ENCODE results near the gene TUBB1. TPM values are rescaled to one million over a fixed set of nuclear protein-coding genes. Genes with fewer than 3 reads are reported as not detected.

TUBB1 gene
- total and polyA plus RNA-seq, 2 of the 4 experiments (the other 2 are of a cell fraction) = not detected

DNA sequence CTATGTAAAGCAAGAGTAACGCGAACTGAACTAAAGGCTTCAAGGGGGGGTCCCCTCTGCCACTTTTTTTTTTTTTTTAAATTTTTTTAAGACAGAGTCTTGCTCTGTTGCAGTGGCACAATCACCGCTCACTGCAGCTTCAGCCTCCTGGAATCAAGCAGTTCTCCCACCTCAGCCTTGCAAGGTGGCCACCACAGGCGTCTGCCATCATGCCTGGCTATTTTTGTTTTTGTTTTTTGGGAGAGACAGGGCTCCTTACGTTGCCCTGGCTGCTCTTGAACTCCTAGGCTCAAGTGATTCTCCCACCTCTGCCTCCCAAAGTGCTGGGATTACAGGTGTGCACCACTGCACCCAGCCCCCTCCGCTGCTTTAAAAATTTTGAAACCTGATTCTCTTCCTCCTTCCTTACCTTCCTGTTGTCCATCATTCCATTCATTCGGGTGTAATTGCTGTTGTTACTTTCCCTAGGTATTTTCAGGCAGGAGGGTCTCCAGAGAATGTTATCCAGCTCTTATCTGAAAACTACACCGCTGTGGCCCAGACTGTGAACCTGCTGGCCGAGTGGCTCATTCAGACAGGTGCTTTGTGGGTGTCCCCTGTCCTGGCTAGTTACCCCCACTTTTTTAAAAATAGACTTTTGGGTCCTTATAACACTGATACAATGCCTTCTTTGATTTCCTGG lies 32.8 kb upstream of the TUBB1 start:
- Histone ChIP-seq H3K4ac (ENCODE audit: low read depth, low read length) (no peak overlapping the region), H3K4me1 (ENCODE audit: control insufficient read depth, insufficient read depth, low read length) (peaks cover 3% of the 10 kb centered on the region; the same call in 1 of the 2 replicates), H2BK5ac (ENCODE audit: low read depth, low read length, poor library complexity, severe bottlenecking) (no peak overlapping the region), H3K79me1 (ENCODE audit: low read depth in 1 of 2, low read length in 2 of 2) (peaks cover 34 to 72% of the 10 kb centered on the region in 2 experiments), H3K9me3 (ENCODE audit: control insufficient read depth, insufficient read depth, low read length) (no peaks in the 10 kb centered on the region), H3K27me3 (ENCODE audit: control insufficient read depth, insufficient read depth, low read length) (no peaks in the 10 kb centered on the region), H2AK5ac (ENCODE audit: low read depth, low read length) (no peak overlapping the region), H2BK20ac (ENCODE audit: low read depth, low read length) (no peak overlapping the region), H3K9ac (ENCODE audit: low read depth, low read length) (no peak overlapping the region), H2BK120ac (ENCODE audit: low read depth, low read length) (no peak overlapping the region), H2AFZ (replicated peaks; ENCODE audit: low read length, poor library complexity) (no peak overlapping the region), H4K8ac (ENCODE audit: low read depth in 2 of 2, low read length in 2 of 2) (no peak overlapping the region), H3K27ac (ENCODE audit: insufficient read depth, low read length) (no peak overlapping the region), H4K20me1 (ENCODE audit: insufficient read depth, low read length) (peaks cover 20% of the 10 kb centered on the region), H3K36me3 (ENCODE audit: control insufficient read depth, insufficient read depth, low read length) (peaks cover 37% of the 10 kb centered on the region), H3K4me3 (ENCODE audit: insufficient read depth, low read depth, low read length) (no peak overlapping the region), H3K23ac (ENCODE audit: low read depth, low read length) (no peak overlapping the region), H2BK15ac (ENCODE audit: low read depth, low read length) (no peak overlapping the region), H4K5ac (ENCODE audit: low read depth, low read length) (no peak overlapping the region), H3K4me2 (ENCODE audit: low read depth, low read length) (no peak overlapping the region), H3K18ac (ENCODE audit: low read depth, low read length) (no peak overlapping the region), H3K56ac (ENCODE audit: extremely low read depth, insufficient read depth, low read length) (no peak overlapping the region), H4K91ac (ENCODE audit: insufficient read depth, low read depth, low read length) (no peak overlapping the region), H3K9me1 (ENCODE audit: insufficient read depth, low read length) (peaks cover 22% of the 10 kb centered on the region), H2AK9ac (replicated peaks; ENCODE audit: low read depth, low read length, poor library complexity) (no peak overlapping the region), H3K14ac (replicated peaks; ENCODE audit: low read depth, low read length) (no peak overlapping the region)
- DNase-seq = no peak
- ChIA-PET POLR2A (ENCODE audit: unreplicated experiment) (no interaction called here), CTCF (interaction anchor here (1.3 kb wide), 1 partner anchor 46 kb away, joined by 3 read pairs; the partner anchor contains the start of gene ATP5F1E)
- dilution Hi-C loops (cut with HindIII; ENCODE audit: low sequenced_read_pairs, unreplicated experiment) = no loop called here
- TF ChIP-seq MXI1 (IDR thresholded peaks at IDR 0.05; ENCODE audit: borderline replicate concordance, low read depth, low read length) (no peak), POLR2A (IDR thresholded peaks at IDR 0.05; ENCODE audit: low read depth, low read length) (no peak), CEBPB (IDR thresholded peaks at IDR 0.05; ENCODE audit: low read depth, low read length) (no peak), CHD1 (IDR thresholded peaks at IDR 0.05; ENCODE audit: low read depth, low read length) (no peak), MAZ (IDR thresholded peaks at IDR 0.05; ENCODE audit: borderline replicate concordance, low read depth, low read length) (no peak), FOS (IDR thresholded peaks at IDR 0.05; ENCODE audit: low read depth, low read length) (no peak), BHLHE40 (IDR thresholded peaks at IDR 0.05; ENCODE audit: low read depth, low read length) (no peak), RAD21 (IDR thresholded peaks at IDR 0.05; ENCODE audit: low read length) (no peak)
- TF ChIP-seq, protein P1, sequence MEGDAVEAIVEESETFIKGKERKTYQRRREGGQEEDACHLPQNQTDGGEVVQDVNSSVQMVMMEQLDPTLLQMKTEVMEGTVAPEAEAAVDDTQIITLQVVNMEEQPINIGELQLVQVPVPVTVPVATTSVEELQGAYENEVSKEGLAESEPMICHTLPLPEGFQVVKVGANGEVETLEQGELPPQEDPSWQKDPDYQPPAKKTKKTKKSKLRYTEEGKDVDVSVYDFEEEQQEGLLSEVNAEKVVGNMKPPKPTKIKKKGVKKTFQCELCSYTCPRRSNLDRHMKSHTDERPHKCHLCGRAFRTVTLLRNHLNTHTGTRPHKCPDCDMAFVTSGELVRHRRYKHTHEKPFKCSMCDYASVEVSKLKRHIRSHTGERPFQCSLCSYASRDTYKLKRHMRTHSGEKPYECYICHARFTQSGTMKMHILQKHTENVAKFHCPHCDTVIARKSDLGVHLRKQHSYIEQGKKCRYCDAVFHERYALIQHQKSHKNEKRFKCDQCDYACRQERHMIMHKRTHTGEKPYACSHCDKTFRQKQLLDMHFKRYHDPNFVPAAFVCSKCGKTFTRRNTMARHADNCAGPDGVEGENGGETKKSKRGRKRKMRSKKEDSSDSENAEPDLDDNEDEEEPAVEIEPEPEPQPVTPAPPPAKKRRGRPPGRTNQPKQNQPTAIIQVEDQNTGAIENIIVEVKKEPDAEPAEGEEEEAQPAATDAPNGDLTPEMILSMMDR (conservative IDR thresholded peaks at IDR 0.05; ENCODE audit: low read depth, low read length) = no peak
- TF ChIP-seq, protein P2, sequence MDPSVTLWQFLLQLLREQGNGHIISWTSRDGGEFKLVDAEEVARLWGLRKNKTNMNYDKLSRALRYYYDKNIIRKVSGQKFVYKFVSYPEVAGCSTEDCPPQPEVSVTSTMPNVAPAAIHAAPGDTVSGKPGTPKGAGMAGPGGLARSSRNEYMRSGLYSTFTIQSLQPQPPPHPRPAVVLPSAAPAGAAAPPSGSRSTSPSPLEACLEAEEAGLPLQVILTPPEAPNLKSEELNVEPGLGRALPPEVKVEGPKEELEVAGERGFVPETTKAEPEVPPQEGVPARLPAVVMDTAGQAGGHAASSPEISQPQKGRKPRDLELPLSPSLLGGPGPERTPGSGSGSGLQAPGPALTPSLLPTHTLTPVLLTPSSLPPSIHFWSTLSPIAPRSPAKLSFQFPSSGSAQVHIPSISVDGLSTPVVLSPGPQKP (IDR thresholded peaks at IDR 0.05; ENCODE audit: borderline replicate concordance, low read depth, low read length) = no peak
- in situ Hi-C loops (cut with MboI; ENCODE audit: low sequenced_read_pairs) = no loop called here
- 71% methylated on average over 1 of the region's 9 CpGs; no CpG with 5 or more reads in 1 of the 2 experiments for WGBS, 2 experiments (ENCODE audit: extremely low coverage in 2 of 2, insufficient read length in 1 of 2)
- ATAC-seq (ENCODE audit: low read depth) = no peak
- intact Hi-C loops (cut with micrococcal nuclease) = loop anchor here (5.0 kb wide), 1 partner anchor 41 kb away; no protein-coding TSS in a partner anchor
- BruUV-seq (replicated peaks) = no TSS peak

Data from IMR-90 (cell line).